ENCODE results near the gene ZNF362. TPM values are rescaled to one million over a fixed set of nuclear protein-coding genes. Genes with fewer than 3 reads are reported as not detected.

Gene ZNF362
- total and polyA plus RNA-seq, 10 of the 15 experiments (the other 5 are each of a cell fraction or from before 2014, with no cell fraction given): 0.74 to 22.8 (median 7.4) TPM

- no peak for TF ChIP-seq MTA3 (IDR thresholded peaks at IDR 0.05; ENCODE audit: borderline replicate concordance, low read length)
- TF ChIP-seq SP1 (IDR thresholded peaks at IDR 0.05; ENCODE audit: low read depth, low read length): no peak
Measured at GRCh38 chr1:33257207-33257771, 997 bp downstream of the ZNF362 start (continued).

- FAIRE-seq (no peak), ATAC-seq (peak; percentile 8; the same call in 1 of the 3 replicates), DNase-seq (ENCODE audit: low read depth, low spot score) (no peak)
- H3K4me1 ChIP-seq (ENCODE audit: control insufficient read depth, insufficient read depth, low read length): peaks cover 29% of the 10 kb centered on the region
- RAD21 ChIA-PET (ENCODE audit: unreplicated experiment): interaction anchor here (0.9 to 1.0 kb wide), 2 partner anchors 11 to 77 kb away, joined by 3 to 4 read pairs; partner anchors contain the start of gene TRIM62
- TF ChIP-seq SPI1 (IDR thresholded peaks at IDR 0.05; ENCODE audit: borderline replicate concordance, insufficient read depth, low read depth, low read length) (peak; percentile 82), ZNF687 (IDR thresholded peaks at IDR 0.05) (peak; percentile 51), FOS (IDR thresholded peaks at IDR 0.05; ENCODE audit: borderline replicate concordance, extremely low read depth, insufficient read length) (no peak), MLLT1 (IDR thresholded peaks at IDR 0.05) (0 out of 2 replicates have a peak, but pooled peaks have one; percentile 35), SREBF1 (IDR thresholded peaks at IDR 0.05; ENCODE audit: low read length) (no peak), ZNF622 (IDR thresholded peaks at IDR 0.05) (no peak)
- H3K4me2 ChIP-seq (ENCODE audit: control insufficient read depth, insufficient read depth): peak overlapping the region; percentile 89
- H3K9me3 ChIP-seq (replicated peaks; ENCODE audit: control insufficient read depth, insufficient read depth, low read length): no peaks in the 10 kb centered on the region
- no peaks in the 10 kb centered on the region for H3K27me3 ChIP-seq (replicated peaks in 1 of 2; ENCODE audit: control insufficient read depth in 2 of 2, insufficient read depth in 2 of 2, low read length in 1 of 2)
- H4K20me1 ChIP-seq (ENCODE audit: control insufficient read depth, insufficient read depth): no peaks in the 10 kb centered on the region
- WGBS (ENCODE audit: insufficient coverage, insufficient replicate concordance, low lambda C conversion rate, missing lambda C conversion rate): 76% methylated on average over 19 of the region's 19 CpGs
- POLR2A ChIA-PET: interaction anchor here (0.6 kb wide), 1 partner anchor 291 kb away, joined by 3 read pairs; no protein-coding TSS in a partner anchor
- H3K36me3 ChIP-seq (ENCODE audit: control insufficient read depth in 2 of 2, insufficient read depth in 2 of 2, low read length in 1 of 2): no peaks in the 10 kb centered on the region
- in situ Hi-C loops (cut with MboI): no loop called here
- H3K27ac ChIP-seq (ENCODE audit: control insufficient read depth, insufficient read depth): peak overlapping the region; percentile 90
- peaks cover 30% of the 10 kb centered on the region for H3K79me2 ChIP-seq (ENCODE audit: control insufficient read depth, insufficient read depth, low read length)
- CTCF ChIA-PET: interaction anchor here (0.6 to 1.3 kb wide), 6 partner anchors 13 to 214 kb away, joined by 3 to 6 read pairs (median 3); no protein-coding TSS in a partner anchor
- H3K4me3 ChIP-seq: peak overlapping the region; percentile 94
- SMC1A ChIA-PET (ENCODE audit: uncharacterized antibody, unreplicated experiment): interaction anchor here (0.9 to 1.4 kb wide), 3 partner anchors 9 to 131 kb away, joined by 3 to 4 read pairs (median 3); no protein-coding TSS in a partner anchor
- 0 out of 2 replicates have a peak overlapping the region, but pooled peaks have one; percentile 25 for H2AFZ ChIP-seq (ENCODE audit: control insufficient read depth, low read depth, low read length)
- no TSS peak for BruUV-seq (replicated peaks)
- peak overlapping the region; percentile 95 for H3K9ac ChIP-seq (ENCODE audit: control insufficient read depth, insufficient read depth, low read length)
- intact Hi-C loops (cut with micrococcal nuclease; ENCODE audit: unreplicated experiment): loop anchor here (5.0 kb wide), 1 partner anchor 131 kb away; no protein-coding TSS in a partner anchor
Measured at GRCh38 chr1:33257772-33258712, 1.8 kb downstream of the ZNF362 start.

Measured in GM12878 (cell line).